Nephron progenitor cell (in vitro differentiated cells): ENCODE results near the gene EI24.

Experiments
- DNase-seq: peaks from one replicate; pipeline ENCODE4 v3.0.0; 2021
- H3K27ac Mint-ChIP-seq: 2 replicates; pipeline ENCODE4 v1.8.0; 2021; ENCODE audit warnings: mild to moderate bottlenecking, moderate library complexity, mixed read lengths
- H3K27me3 Mint-ChIP-seq: 2 replicates; pipeline ENCODE4 v1.8.0; 2021; ENCODE audit warnings: mild to moderate bottlenecking, low read depth, mixed read lengths; ENCODE audit not compliant: poor library complexity
- H3K36me3 Mint-ChIP-seq: 2 replicates; pipeline ENCODE4 v1.8.0; 2021; ENCODE audit warnings: low read depth, mixed read lengths
- H3K4me1 Mint-ChIP-seq: 2 replicates; pipeline ENCODE4 v1.8.0; 2021; ENCODE audit warnings: mixed read lengths
- H3K4me3 Mint-ChIP-seq: 2 replicates; pipeline ENCODE4 v1.8.0; 2021; ENCODE audit warnings: mild to moderate bottlenecking, moderate library complexity, mixed read lengths
- H3K9me3 Mint-ChIP-seq: 2 replicates; pipeline ENCODE4 v1.8.0; 2021; ENCODE audit warnings: mild to moderate bottlenecking, moderate library complexity, mixed read lengths
- TF ChIP-seq, protein P1 (sequence below): fragments of 200-600 bp; sonication (generic); IDR thresholded peaks from 2 replicates; pipeline ENCODE4 v1.5.0; 2021; ENCODE audit warnings: antibody characterized with exemption

Gene EI24

GRCh38 chr11:125593114-125593820 lies 24.0 kb downstream of the EI24 start:
- Mint-ChIP-seq H3K36me3 (peaks cover 32% of the 10 kb centered on the region), H3K4me3 (peak overlapping the region; percentile 99), H3K4me1 (peaks cover 42% of the 10 kb centered on the region), H3K27ac (peak overlapping the region; percentile 98), H3K9me3 (peaks cover 9% of the 10 kb centered on the region), H3K27me3 (no peaks in the 10 kb centered on the region)
- DNase-seq = no peak
- TF ChIP-seq, protein P1, sequence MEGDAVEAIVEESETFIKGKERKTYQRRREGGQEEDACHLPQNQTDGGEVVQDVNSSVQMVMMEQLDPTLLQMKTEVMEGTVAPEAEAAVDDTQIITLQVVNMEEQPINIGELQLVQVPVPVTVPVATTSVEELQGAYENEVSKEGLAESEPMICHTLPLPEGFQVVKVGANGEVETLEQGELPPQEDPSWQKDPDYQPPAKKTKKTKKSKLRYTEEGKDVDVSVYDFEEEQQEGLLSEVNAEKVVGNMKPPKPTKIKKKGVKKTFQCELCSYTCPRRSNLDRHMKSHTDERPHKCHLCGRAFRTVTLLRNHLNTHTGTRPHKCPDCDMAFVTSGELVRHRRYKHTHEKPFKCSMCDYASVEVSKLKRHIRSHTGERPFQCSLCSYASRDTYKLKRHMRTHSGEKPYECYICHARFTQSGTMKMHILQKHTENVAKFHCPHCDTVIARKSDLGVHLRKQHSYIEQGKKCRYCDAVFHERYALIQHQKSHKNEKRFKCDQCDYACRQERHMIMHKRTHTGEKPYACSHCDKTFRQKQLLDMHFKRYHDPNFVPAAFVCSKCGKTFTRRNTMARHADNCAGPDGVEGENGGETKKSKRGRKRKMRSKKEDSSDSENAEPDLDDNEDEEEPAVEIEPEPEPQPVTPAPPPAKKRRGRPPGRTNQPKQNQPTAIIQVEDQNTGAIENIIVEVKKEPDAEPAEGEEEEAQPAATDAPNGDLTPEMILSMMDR = no peak

DNA sequence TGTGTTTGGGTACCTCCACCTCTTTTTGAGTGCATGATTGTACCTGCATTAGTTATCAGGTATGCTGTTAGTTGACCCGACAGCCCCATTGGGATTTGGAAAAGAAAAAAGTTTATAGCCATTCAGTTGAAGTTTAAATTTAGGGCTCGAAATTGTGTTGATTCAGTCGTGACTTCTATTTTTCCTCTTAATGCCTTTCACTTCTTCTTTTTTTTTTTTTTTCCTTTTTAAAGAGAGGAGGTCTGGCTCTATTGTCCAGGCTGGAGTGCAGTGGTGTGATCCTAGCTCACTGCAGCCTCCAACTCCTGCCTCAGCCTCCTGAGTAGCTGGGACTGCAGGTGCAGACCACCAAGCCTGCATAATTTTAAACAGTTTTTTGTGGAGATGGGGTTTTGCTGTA lies 25.7 kb downstream of the EI24 start:
- H3K9me3 Mint-ChIP-seq = peaks cover 5% of the 10 kb centered on the region
- H3K4me3 Mint-ChIP-seq = no peak overlapping the region
- H3K27me3 Mint-ChIP-seq = no peaks in the 10 kb centered on the region
- H3K36me3 Mint-ChIP-seq = peaks cover 46% of the 10 kb centered on the region
- no peak overlapping the region for H3K27ac Mint-ChIP-seq
- no peak for DNase-seq
- TF ChIP-seq, protein P1 = no peak
- H3K4me1 Mint-ChIP-seq = peaks cover 39% of the 10 kb centered on the region

GRCh38 chr11:125600663-125601062 lies 31.4 kb downstream of the EI24 start:
- H3K4me1 Mint-ChIP-seq = peaks cover 1% of the 10 kb centered on the region
- H3K36me3 Mint-ChIP-seq = peaks cover 77% of the 10 kb centered on the region
- H3K27ac Mint-ChIP-seq = no peak overlapping the region
- no peak for DNase-seq
- no peaks in the 10 kb centered on the region for H3K27me3 Mint-ChIP-seq
- TF ChIP-seq, protein P1 = no peak
- H3K9me3 Mint-ChIP-seq = no peaks in the 10 kb centered on the region
- H3K4me3 Mint-ChIP-seq = no peak overlapping the region

DNA sequence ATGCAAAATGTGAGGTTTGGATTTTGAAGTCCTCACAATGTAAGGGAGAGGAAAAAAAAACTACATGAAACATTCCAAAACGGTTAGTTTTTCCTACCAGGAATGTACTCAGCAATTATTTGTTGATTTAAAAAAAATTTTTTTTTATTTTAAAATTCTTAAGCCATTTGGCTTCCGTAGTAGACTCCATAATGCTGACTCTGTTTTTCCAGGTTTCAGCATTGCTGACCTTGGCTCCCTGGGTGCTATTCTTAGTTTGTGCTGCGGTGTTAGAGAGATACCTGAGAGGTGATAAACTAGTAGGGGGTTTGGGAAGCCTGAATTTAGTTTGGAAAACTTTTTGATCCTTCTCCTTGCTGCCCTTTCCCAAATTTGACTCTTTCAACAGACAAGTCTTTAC lies 33.9 kb downstream of the EI24 start:
- H3K9me3 Mint-ChIP-seq = no peaks in the 10 kb centered on the region
- no peak overlapping the region for H3K27ac Mint-ChIP-seq
- TF ChIP-seq, protein P1 = no peak
- peaks cover 4% of the 10 kb centered on the region for H3K27me3 Mint-ChIP-seq
- H3K4me3 Mint-ChIP-seq = no peak overlapping the region
- no peak for DNase-seq
- no peaks in the 10 kb centered on the region for H3K4me1 Mint-ChIP-seq
- peaks cover 70% of the 10 kb centered on the region for H3K36me3 Mint-ChIP-seq

DNA sequence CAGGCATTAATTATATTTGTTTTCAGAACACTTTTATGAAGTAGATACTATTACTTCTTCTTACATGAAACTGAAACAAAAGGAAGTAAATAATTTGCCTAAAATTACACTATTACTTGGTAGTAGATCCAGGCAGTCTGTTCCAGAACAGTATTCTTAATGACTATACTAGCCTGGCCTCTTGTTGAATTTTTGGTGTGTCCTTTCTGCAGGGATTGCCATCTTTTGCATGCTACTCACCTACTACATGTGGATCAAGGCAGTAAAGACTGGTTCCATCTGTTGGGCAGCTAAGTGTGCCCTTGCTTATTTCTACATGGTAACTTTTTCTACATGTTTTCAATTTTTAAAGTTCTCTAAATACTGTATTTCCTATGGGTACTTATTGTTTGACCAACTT lies 36.1 kb downstream of the EI24 start:
- Mint-ChIP-seq H3K4me1 (no peaks in the 10 kb centered on the region), H3K9me3 (no peaks in the 10 kb centered on the region), H3K27me3 (peaks cover 4% of the 10 kb centered on the region), H3K4me3 (no peak overlapping the region), H3K36me3 (peaks cover 70% of the 10 kb centered on the region), H3K27ac (no peak overlapping the region)
- TF ChIP-seq, protein P1 = no peak
- DNase-seq = no peak

GRCh38 chr11:125609545-125609944 lies 40.3 kb downstream of the EI24 start:
- TF ChIP-seq, protein P1 = no peak
- Mint-ChIP-seq H3K27ac (no peak overlapping the region), H3K4me1 (no peaks in the 10 kb centered on the region), H3K27me3 (peaks cover 4% of the 10 kb centered on the region), H3K36me3 (peaks cover 68% of the 10 kb centered on the region), H3K9me3 (no peaks in the 10 kb centered on the region), H3K4me3 (no peak overlapping the region)
- no peak for DNase-seq
